ENCODE measurements around the gene ECHS1.
"Not testable (repeated sequence)": the region's sequence is repeated elsewhere in the genome, so short reads cannot be mapped to it uniquely, and the experiment has no call there.

ECHS1 gene

GRCh38 chr10:133415752-133416151, 42.6 kb upstream of the ECHS1 start:
- Histone ChIP-seq H3K27ac (no peak overlapping the region), H3K9ac (no peak overlapping the region), H4K20me1 (peaks cover 3 to 34% (median 26%) of the 10 kb centered on the region in 11 experiments; a peak in 19 of 22 replicates), H3K9me3 (replicated peaks in 1 of 11) (peaks cover 44 to 52% (median 50%) of the 10 kb centered on the region in 11 experiments), H3K4me2 (no peak overlapping the region), H3K27me3 (peaks cover 0 to 6% (median 2%) of the 10 kb centered on the region in 11 experiments; a peak in 6 of 22 replicates), H3K4me3 (no peak overlapping the region), H3K4me1 (no peaks in the 10 kb centered on the region), H3K36me3 (peaks cover 68 to 81% (median 78%) of the 10 kb centered on the region in 11 experiments)
- no peak for TF ChIP-seq Cebpa-rat (IDR thresholded peaks at IDR 0.05)

- not testable (repeated sequence) for H3K27ac ChIP-seq, H3K27me3 ChIP-seq, H3K4me2 ChIP-seq, H3K4me3 ChIP-seq, H3K4me1 ChIP-seq, H3K9ac ChIP-seq
- Histone ChIP-seq H4K20me1 (peaks cover 0 to 20% (median 13%) of the 10 kb centered on the region in 11 experiments; a peak in 16 of 22 replicates), H3K9me3 (replicated peaks in 1 of 11) (peaks cover 58 to 66% (median 64%) of the 10 kb centered on the region in 11 experiments), H3K36me3 (peaks cover 71 to 85% (median 79%) of the 10 kb centered on the region in 11 experiments)
These were observed 41.2 kb upstream of the ECHS1 start for GRCh38 chr10:133414401-133414800.

- no peak for TF ChIP-seq Cebpa-rat (IDR thresholded peaks at IDR 0.05)
- H4K20me1 ChIP-seq: peaks cover 0 to 20% (median 0%) of the 10 kb centered on the region in 11 experiments; a peak in 5 of 22 replicates
- peaks cover 60 to 86% (median 85%) of the 10 kb centered on the region in 11 experiments for H3K9me3 ChIP-seq (replicated peaks in 1 of 11)
- no peak overlapping the region for H3K4me2 ChIP-seq
- no peaks in the 10 kb centered on the region for H3K27me3 ChIP-seq
- no peaks in the 10 kb centered on the region for H3K4me1 ChIP-seq
- H3K27ac ChIP-seq: no peak overlapping the region
- no peak overlapping the region for H3K9ac ChIP-seq
- H3K4me3 ChIP-seq: peak overlapping the region in 1 of 10 experiments; percentile 27; a peak in 2 of 20 replicates
- H3K36me3 ChIP-seq: peaks cover 77 to 89% (median 83%) of the 10 kb centered on the region in 11 experiments
These were observed 39.2 kb upstream of the ECHS1 start for GRCh38 chr10:133412381-133412711.

- Histone ChIP-seq H3K9me3 (replicated peaks in 1 of 11) (peaks cover 60 to 92% (median 90%) of the 10 kb centered on the region in 11 experiments), H3K4me1 (no peaks in the 10 kb centered on the region), H3K27me3 (no peaks in the 10 kb centered on the region), H3K4me3 (peak overlapping the region in 4 of 10 experiments; percentile 27 to 40 (median 28); a peak in 6 of 20 replicates), H4K20me1 (peaks cover 0 to 26% (median 0%) of the 10 kb centered on the region in 11 experiments; a peak in 7 of 22 replicates), H3K9ac (no peak overlapping the region), H3K36me3 (peaks cover 83 to 95% (median 89%) of the 10 kb centered on the region in 11 experiments), H3K27ac (no peak overlapping the region), H3K4me2 (no peak overlapping the region)
- no peak for TF ChIP-seq Cebpa-rat (IDR thresholded peaks at IDR 0.05)
These were observed 38.6 kb upstream of the ECHS1 start for GRCh38 chr10:133411523-133412380.

GRCh38 chr10:133405844-133406527, 32.8 kb upstream of the ECHS1 start:
- H3K4me1 ChIP-seq: peaks cover 0 to 8% (median under 1%) of the 10 kb centered on the region in 10 experiments; a peak in 10 of 20 replicates
- no peak overlapping the region for H3K27ac ChIP-seq
- peaks cover 5 to 70% (median 21%) of the 10 kb centered on the region in 11 experiments; a peak in 14 of 22 replicates for H4K20me1 ChIP-seq
- H3K36me3 ChIP-seq: peaks cover 95 to 100% (median 98%) of the 10 kb centered on the region in 11 experiments
- no peak overlapping the region for H3K4me3 ChIP-seq
- H3K4me2 ChIP-seq: no peak overlapping the region
- H3K9me3 ChIP-seq (replicated peaks in 1 of 11): peaks cover 18 to 46% (median 43%) of the 10 kb centered on the region in 11 experiments
- no peaks in the 10 kb centered on the region for H3K27me3 ChIP-seq
- TF ChIP-seq Cebpa-rat (IDR thresholded peaks at IDR 0.05): no peak
- H3K9ac ChIP-seq: no peak overlapping the region

GRCh38 chr10:133405272-133405671, 32.1 kb upstream of the ECHS1 start:
- H3K36me3 ChIP-seq: peaks cover 93 to 100% (median 98%) of the 10 kb centered on the region in 11 experiments

GRCh38 chr10:133403784-133404183, 30.6 kb upstream of the ECHS1 start:
- H4K20me1 ChIP-seq: peaks cover 5 to 92% (median 35%) of the 10 kb centered on the region in 11 experiments; a peak in 15 of 22 replicates
- no peaks in the 10 kb centered on the region for H3K27me3 ChIP-seq
- peaks cover 0 to 24% (median 21%) of the 10 kb centered on the region in 11 experiments; a peak in 19 of 22 replicates for H3K9me3 ChIP-seq (replicated peaks in 1 of 11)
- no peak overlapping the region for H3K9ac ChIP-seq
- H3K4me3 ChIP-seq: no peak overlapping the region
- H3K36me3 ChIP-seq: peaks cover 93 to 100% (median 98%) of the 10 kb centered on the region in 11 experiments
- TF ChIP-seq Cebpa-rat (IDR thresholded peaks at IDR 0.05): no peak
- H3K27ac ChIP-seq: no peak overlapping the region
- H3K4me2 ChIP-seq: no peak overlapping the region
- peaks cover 0 to 21% (median 9%) of the 10 kb centered on the region in 10 experiments; a peak in 11 of 20 replicates for H3K4me1 ChIP-seq

More at GRCh38 chr10:133405272-133405671, 32.1 kb upstream of the ECHS1 start:
- no peak overlapping the region for H3K4me2 ChIP-seq
- no peak overlapping the region for H3K27ac ChIP-seq
- no peak for TF ChIP-seq Cebpa-rat (IDR thresholded peaks at IDR 0.05)
- peaks cover 11 to 39% (median 36%) of the 10 kb centered on the region in 11 experiments for H3K9me3 ChIP-seq (replicated peaks in 1 of 11)
- H3K4me1 ChIP-seq: peaks cover 0 to 15% (median 7%) of the 10 kb centered on the region in 10 experiments; a peak in 11 of 20 replicates
- H3K4me3 ChIP-seq: no peak overlapping the region
- peaks cover 5 to 77% (median 24%) of the 10 kb centered on the region in 11 experiments; a peak in 14 of 22 replicates for H4K20me1 ChIP-seq
- no peaks in the 10 kb centered on the region for H3K27me3 ChIP-seq
- no peak overlapping the region for H3K9ac ChIP-seq

GRCh38 chr10:133403359-133403758, 30.2 kb upstream of the ECHS1 start:
- peaks cover 5 to 93% (median 36%) of the 10 kb centered on the region in 11 experiments; a peak in 15 of 22 replicates for H4K20me1 ChIP-seq
- TF ChIP-seq Cebpa-rat (IDR thresholded peaks at IDR 0.05): no peak
- no peak overlapping the region for H3K4me3 ChIP-seq
- H3K9ac ChIP-seq: no peak overlapping the region
- H3K4me2 ChIP-seq: no peak overlapping the region
- H3K9me3 ChIP-seq (replicated peaks in 1 of 11): peaks cover 0 to 20% (median 17%) of the 10 kb centered on the region in 11 experiments; a peak in 19 of 22 replicates
- no peaks in the 10 kb centered on the region for H3K27me3 ChIP-seq
- H3K36me3 ChIP-seq: peaks cover 93 to 100% (median 98%) of the 10 kb centered on the region in 11 experiments
- H3K4me1 ChIP-seq: peaks cover 0 to 21% (median 9%) of the 10 kb centered on the region in 10 experiments; a peak in 11 of 20 replicates
- no peak overlapping the region for H3K27ac ChIP-seq
